IPS-NIHi7 (cell line): ENCODE results near the gene PDE4B.

Source experiments
- DNase-seq: peaks from one replicate; pipeline ENCODE4 v3.0.0; 2012; ENCODE audit warnings: mixed read lengths; ENCODE audit errors: extremely low spot score

PDE4B gene

DNA sequence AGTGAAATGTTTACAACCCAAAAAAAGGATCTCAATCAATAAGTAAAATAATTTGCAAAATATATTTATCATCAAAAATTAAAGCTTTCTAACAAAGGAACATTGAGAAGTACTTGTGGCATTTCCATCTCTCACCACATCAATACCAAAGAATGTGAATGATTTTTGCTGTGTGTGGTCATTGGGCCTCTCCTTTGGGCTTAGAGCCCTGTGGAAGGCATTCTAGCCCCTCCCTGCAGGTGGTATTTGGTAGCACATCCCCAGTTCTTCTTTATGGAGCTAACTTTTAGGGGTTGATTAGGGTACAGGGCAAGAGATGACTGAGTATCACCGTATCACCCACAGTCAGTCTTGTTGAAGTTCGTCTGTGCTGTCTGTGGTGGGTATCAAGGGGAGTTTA is 447.1 kb downstream of the PDE4B start:
- DNase-seq, result no peak

DNA sequence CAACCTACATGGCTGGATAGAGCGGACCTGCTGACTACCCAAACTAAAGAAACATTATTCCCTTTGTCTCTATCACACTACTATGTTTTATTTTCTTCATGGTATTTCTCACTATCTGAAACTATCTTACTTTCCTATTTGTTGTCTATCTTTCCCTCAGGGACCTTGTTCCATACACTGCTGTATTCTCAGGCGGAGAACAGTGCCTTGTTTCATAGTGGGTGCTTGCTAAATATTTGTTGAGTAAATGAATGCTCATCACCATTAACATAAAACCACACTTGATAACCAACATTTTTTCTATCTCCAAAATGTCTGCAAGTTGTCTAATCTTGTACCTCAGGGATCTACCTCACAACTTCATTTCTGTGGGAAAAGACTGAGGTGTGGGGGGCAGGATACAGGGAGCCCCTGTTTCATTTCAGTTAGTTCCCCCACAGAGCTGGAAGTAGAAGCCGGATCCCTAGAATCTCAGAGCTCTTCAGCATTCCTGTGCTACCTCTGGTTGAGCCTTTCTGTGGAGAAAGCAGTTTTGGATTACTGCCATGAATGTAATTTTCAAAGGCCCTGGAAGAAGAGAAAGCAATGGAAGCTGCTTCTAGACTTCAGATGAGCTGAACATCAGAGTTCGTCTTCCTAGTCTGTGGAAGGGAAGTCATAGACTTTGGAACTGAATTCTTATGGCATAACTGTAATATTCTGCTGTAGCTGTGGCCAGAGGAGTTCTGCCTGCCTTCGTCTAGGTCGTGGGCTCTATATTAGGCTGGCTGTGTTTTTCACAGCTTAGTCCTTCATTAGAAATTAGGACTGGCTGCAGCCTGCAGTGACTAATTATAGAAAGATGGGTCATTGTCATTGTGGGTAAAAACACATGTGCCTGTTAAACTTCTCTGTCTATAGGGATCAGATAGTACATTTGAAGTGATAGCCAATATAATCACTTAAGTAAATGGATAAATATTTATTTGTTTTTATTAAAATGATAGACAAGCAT is 448.1 kb downstream of the PDE4B start:
- no peak for DNase-seq

GRCh38 chr1:66242646-66243547 is 450.2 kb downstream of the PDE4B start:
- DNase-seq, result peak; percentile 81

- no peak for DNase-seq
Observed at GRCh38 chr1:66243548-66244130, 450.9 kb downstream of the PDE4B start.

GRCh38 chr1:66244429-66244828 is 451.7 kb downstream of the PDE4B start:
- no peak for DNase-seq

GRCh38 chr1:66245691-66246090 is 453.0 kb downstream of the PDE4B start:
- no peak for DNase-seq

DNA sequence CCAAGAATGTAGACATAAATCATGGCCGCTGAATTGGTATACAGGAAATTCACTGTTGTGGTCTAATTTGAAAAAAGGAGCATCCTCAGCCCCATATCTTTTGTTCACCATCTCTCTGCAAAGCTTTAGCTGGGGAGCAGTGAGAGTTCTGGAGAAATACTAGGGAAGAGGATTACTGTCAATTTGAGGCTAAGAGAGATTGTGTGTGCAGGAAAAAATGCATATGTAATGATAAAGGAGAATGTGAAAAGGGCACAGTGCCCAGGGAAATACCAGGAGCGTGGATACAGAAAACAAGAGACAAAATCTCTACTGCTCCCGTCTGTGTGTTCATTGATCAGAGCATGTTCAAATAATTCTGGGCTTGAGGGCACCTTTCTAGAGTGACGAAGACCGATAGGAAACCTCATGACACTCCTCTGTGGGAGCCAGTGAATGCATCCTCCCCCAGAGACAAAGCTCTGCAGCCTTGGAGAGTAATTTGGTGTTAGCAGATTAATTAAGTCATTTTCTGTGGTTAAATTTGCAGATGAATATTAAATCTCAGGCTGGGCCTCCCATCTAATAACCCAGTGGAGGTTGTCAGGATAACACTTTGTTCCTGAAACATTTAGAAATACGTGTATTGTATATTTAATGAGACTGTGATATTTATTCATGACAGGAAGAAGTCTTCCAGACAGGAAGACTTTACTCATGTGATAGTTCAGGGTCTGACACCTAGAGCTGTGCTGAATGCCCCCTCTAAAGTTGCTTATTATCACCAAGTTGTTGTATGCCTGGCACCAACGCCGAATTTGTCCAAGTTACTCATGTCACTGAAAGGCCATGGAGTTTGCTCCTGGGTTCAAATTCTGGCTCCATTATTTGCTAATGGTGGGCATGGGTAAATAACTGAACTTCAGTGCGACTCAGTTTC is 453.9 kb downstream of the PDE4B start:
- DNase-seq, result no peak

- DNase-seq, result no peak
Observed at GRCh38 chr1:66247415-66248208, 454.9 kb downstream of the PDE4B start.

GRCh38 chr1:66248257-66248656 is 455.6 kb downstream of the PDE4B start:
- DNase-seq, result no peak

GRCh38 chr1:66248746-66249145 is 456.1 kb downstream of the PDE4B start:
- DNase-seq, result no peak

DNA sequence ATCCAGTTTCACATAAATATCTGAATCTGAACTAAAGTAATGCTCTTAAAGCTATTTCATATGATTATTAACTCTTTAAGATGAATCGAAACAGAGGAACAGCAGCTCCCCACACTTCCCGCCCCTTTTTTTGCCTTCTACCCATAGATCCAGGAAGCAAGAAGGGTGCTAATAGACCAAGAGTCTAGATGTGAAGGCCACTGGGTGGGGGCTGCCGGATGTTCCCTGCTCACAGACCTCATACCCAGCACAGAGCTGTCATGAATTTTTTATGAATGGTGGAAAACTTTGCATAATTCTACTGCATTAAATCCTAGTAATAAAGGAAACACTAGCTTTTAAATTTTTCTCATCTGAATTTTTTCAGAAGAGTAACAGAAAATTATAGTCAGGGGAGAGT is 457.4 kb downstream of the PDE4B start:
- no peak for DNase-seq

DNA sequence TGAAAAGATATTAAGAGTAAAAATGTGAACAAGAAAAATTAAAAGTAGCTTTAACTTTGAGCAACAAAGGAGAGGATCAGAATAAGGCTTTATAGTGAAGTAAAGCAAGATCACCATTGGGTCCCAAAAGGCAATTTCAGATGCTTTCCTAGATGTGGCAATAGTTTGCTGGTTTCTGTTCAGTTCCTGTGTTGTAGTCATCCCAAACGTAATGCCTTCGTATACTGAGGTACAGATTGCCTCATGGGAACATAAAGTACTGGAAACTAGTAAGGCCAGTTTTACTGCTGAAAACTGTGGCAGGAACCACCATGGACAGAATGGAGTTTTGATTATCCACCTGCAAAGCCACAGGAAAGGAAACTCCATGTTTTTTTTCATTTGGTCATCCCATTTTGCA is 457.8 kb downstream of the PDE4B start:
- DNase-seq, result no peak

- DNase-seq, result peak; percentile 32
Observed at GRCh38 chr1:66251546-66251945, 458.9 kb downstream of the PDE4B start.

GRCh38 chr1:66253330-66253921 is 460.7 kb downstream of the PDE4B start:
- peak; percentile 56 for DNase-seq

GRCh38 chr1:66254785-66255184 is 462.1 kb downstream of the PDE4B start:
- DNase-seq, result no peak

DNA sequence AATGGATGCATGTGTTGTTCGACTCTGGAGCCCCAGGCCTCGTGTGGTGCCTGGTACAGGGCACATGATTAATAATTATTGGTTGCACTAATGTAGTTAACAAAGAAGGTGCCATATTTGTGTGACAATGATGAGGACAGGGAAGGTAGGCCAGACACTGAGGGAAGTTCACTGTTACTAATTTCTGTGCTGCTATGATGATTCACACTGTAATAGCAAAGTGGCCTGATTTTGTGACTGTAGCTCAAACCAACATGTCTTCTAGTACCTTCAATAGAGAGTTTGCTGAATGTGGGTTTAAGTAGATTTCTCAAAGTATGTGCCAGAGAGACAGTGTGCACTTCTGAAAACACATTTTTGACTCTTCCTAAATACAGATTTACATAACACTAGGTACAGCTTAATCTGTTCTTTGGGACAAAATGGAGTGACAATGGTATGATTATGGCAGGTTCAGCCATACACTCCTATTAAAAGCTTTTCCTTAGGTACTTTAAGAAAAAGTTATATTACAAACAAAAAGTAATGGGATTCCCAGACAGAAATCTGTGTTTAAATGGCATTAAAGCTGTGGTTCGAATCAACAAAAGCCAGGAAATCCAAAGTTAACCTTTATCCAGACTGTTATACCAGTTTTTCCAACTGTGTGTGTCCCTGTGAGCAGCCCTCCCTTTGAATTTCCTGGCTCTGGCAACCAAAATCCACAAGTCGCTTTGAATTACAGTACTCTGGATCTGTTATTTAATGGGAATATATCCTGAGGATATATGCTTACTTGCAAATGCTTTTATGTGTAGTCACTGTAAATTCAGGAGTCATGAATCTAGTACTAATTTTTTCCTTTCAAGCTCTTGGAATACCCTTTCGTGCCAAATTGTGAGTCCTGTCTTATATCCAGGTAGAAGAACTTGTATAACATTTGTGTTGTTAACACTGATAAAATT is 464.2 kb downstream of the PDE4B start:
- no peak for DNase-seq

- DNase-seq, result no peak
Observed at GRCh38 chr1:66258404-66259105, 465.9 kb downstream of the PDE4B start.

- DNase-seq, result no peak
Observed at GRCh38 chr1:66261364-66261763, 468.7 kb downstream of the PDE4B start.
